HUES6 (cell line): ENCODE measurements around the gene GPX1.
A peak's percentile ranks its signal among the peaks of the same experiment; 100 is the strongest.

Experiments used
- H3K27ac ChIP-seq: 2 replicates; pipeline ENCODE4 v1.7.0; 2013; ENCODE audit warnings: low read depth, mild to moderate bottlenecking, low read length, inconsistent platforms
- H3K27me3 ChIP-seq: 2 replicates; pipeline ENCODE4 v1.6.1; 2013; ENCODE audit warnings: low read length; ENCODE audit not compliant: control insufficient read depth, insufficient read depth
- H3K36me3 ChIP-seq: 2 replicates; pipeline ENCODE4 v1.6.1; 2013; ENCODE audit warnings: low read length; ENCODE audit not compliant: control insufficient read depth, insufficient read depth
- H3K4me1 ChIP-seq: 2 replicates; pipeline ENCODE4 v1.6.1; 2013; ENCODE audit warnings: low read length; ENCODE audit not compliant: control insufficient read depth, insufficient read depth
- H3K4me3 ChIP-seq: 2 replicates; pipeline ENCODE4 v1.5.1; 2013; ENCODE audit warnings: low read depth, low read length
- H3K9ac ChIP-seq: one replicate; pipeline ENCODE4 v1.6.1; 2013; ENCODE audit warnings: mild to moderate bottlenecking, low read length
- H3K9me3 ChIP-seq: 2 replicates; pipeline ENCODE4 v1.6.1; 2013; ENCODE audit warnings: low read depth, low read length; ENCODE audit not compliant: control insufficient read depth, insufficient read depth

The GPX1 gene

GRCh38 chr3:49386056-49386756 lies 28.1 kb upstream of the GPX1 start:
- Histone ChIP-seq H3K27ac (no peak overlapping the region), H3K4me3 (no peak overlapping the region), H3K27me3 (no peaks in the 10 kb centered on the region), H3K4me1 (no peaks in the 10 kb centered on the region), H3K9ac (no peak overlapping the region), H3K36me3 (peaks cover 3% of the 10 kb centered on the region; the same call in 1 of the 2 replicates), H3K9me3 (no peaks in the 10 kb centered on the region)

GRCh38 chr3:49385617-49386016 lies 27.5 kb upstream of the GPX1 start:
- peaks cover 3% of the 10 kb centered on the region; the same call in 1 of the 2 replicates for H3K36me3 ChIP-seq
- H3K9me3 ChIP-seq, result no peaks in the 10 kb centered on the region
- no peaks in the 10 kb centered on the region for H3K27me3 ChIP-seq
- H3K9ac ChIP-seq, result no peak overlapping the region
- H3K4me3 ChIP-seq, result no peak overlapping the region
- H3K4me1 ChIP-seq, result no peaks in the 10 kb centered on the region
- no peak overlapping the region for H3K27ac ChIP-seq

- Histone ChIP-seq H3K27me3 (no peaks in the 10 kb centered on the region), H3K4me1 (peaks cover 3% of the 10 kb centered on the region; the same call in 1 of the 2 replicates), H3K27ac (no peak overlapping the region), H3K36me3 (no peaks in the 10 kb centered on the region), H3K9me3 (no peaks in the 10 kb centered on the region), H3K4me3 (no peak overlapping the region), H3K9ac (no peak overlapping the region)
Measured at GRCh38 chr3:49383387-49383786, 25.2 kb upstream of the GPX1 start.

GRCh38 chr3:49378249-49378895 lies 20.2 kb upstream of the GPX1 start:
- Histone ChIP-seq H3K27ac (no peak overlapping the region), H3K36me3 (peaks cover 26% of the 10 kb centered on the region), H3K27me3 (no peaks in the 10 kb centered on the region), H3K9me3 (no peaks in the 10 kb centered on the region), H3K4me3 (no peak overlapping the region), H3K4me1 (peaks cover 3% of the 10 kb centered on the region; the same call in 1 of the 2 replicates), H3K9ac (no peak overlapping the region)

DNA sequence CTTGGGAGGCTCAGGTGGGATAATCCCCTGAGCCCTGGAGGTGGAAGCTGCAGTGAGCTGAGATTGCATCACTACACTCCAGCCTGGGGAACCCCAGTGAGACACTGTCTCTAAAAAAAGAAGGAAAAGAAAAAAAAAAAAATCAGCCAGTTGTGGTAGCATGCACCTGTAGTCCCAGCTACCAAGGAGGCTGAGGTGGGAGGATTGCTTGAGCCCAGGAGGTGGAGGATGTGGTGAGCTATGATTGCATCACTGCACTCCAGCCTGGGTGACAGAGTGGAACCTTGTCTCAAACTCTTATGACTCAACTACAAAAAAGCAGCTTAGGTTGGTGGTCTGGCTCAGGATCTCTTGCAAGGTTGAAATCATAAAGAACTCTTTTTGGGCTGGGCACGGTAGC lies 19.3 kb upstream of the GPX1 start:
- Histone ChIP-seq H3K4me3 (no peak overlapping the region), H3K4me1 (peaks cover 3% of the 10 kb centered on the region; the same call in 1 of the 2 replicates), H3K9me3 (no peaks in the 10 kb centered on the region), H3K36me3 (peaks cover 34% of the 10 kb centered on the region), H3K9ac (no peak overlapping the region), H3K27ac (no peak overlapping the region), H3K27me3 (no peaks in the 10 kb centered on the region)

- Histone ChIP-seq H3K27ac (no peak overlapping the region), H3K9me3 (no peaks in the 10 kb centered on the region), H3K4me1 (no peaks in the 10 kb centered on the region), H3K27me3 (no peaks in the 10 kb centered on the region), H3K4me3 (no peak overlapping the region), H3K36me3 (peaks cover 70% of the 10 kb centered on the region), H3K9ac (no peak overlapping the region)
Measured at GRCh38 chr3:49371946-49372345, 13.8 kb upstream of the GPX1 start.

- H3K27ac ChIP-seq, result no peak overlapping the region
- no peaks in the 10 kb centered on the region for H3K4me1 ChIP-seq
- no peaks in the 10 kb centered on the region for H3K9me3 ChIP-seq
- H3K36me3 ChIP-seq, result peaks cover 79% of the 10 kb centered on the region
- no peaks in the 10 kb centered on the region for H3K27me3 ChIP-seq
- H3K9ac ChIP-seq, result no peak overlapping the region
- no peak overlapping the region for H3K4me3 ChIP-seq
Measured at GRCh38 chr3:49370585-49371290, 12.6 kb upstream of the GPX1 start.

DNA sequence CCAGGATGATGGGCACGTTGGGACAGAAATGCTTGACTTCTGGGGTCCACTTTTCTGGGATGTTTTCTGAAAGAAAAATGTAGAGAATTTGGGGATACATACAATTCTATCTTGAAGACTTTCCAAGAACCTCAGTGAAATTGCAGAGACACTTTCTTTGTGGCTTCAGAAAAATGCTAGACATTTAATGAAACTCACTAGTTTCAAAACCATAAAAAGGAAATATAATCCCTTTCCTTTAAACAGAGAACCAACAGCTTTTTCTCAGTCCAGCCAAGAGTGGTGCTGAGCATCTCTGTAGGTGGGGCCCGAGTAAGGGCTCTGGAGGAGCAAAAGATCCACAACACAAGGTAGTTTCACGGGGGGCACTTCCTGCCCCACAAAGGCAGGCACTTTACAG lies 4.4 kb upstream of the GPX1 start:
- Histone ChIP-seq H3K27ac (no peak overlapping the region), H3K27me3 (no peaks in the 10 kb centered on the region), H3K4me1 (peaks cover 18% of the 10 kb centered on the region), H3K4me3 (no peak overlapping the region), H3K9me3 (no peaks in the 10 kb centered on the region), H3K36me3 (peaks cover 69% of the 10 kb centered on the region), H3K9ac (no peak overlapping the region)

- H3K27ac ChIP-seq, result no peak overlapping the region
- no peak overlapping the region for H3K9ac ChIP-seq
- H3K4me1 ChIP-seq, result peaks cover 18% of the 10 kb centered on the region
- H3K27me3 ChIP-seq, result no peaks in the 10 kb centered on the region
- H3K36me3 ChIP-seq, result peaks cover 64% of the 10 kb centered on the region
- H3K4me3 ChIP-seq, result peak overlapping the region; percentile 70; the same call in 1 of the 2 replicates
- H3K9me3 ChIP-seq, result no peaks in the 10 kb centered on the region
Measured at GRCh38 chr3:49359623-49360022, 1.5 kb upstream of the GPX1 start.

- Histone ChIP-seq H3K4me3 (peak overlapping the region; percentile 70), H3K36me3 (peaks cover 62% of the 10 kb centered on the region)
Measured at GRCh38 chr3:49358884-49359225, 702 bp upstream of the GPX1 start.

More at GRCh38 chr3:49358884-49359225, 702 bp upstream of the GPX1 start:
- Histone ChIP-seq H3K4me1 (peaks cover 18% of the 10 kb centered on the region), H3K27me3 (no peaks in the 10 kb centered on the region), H3K27ac (peak overlapping the region; percentile 88), H3K9me3 (no peaks in the 10 kb centered on the region), H3K9ac (peak overlapping the region; percentile 89)
